Brain microvascular endothelial cell (primary cell): ENCODE measurements around the gene ZNF277.

Source experiments
- DNase-seq: peaks from one replicate; pipeline ENCODE4 v3.0.0-alpha.2; 2020
- H3K27ac ChIP-seq: fragments of 250-450 bp; sonication (Bioruptor Pico); 2 replicates; pipeline ENCODE4 v1.5.1; 2020; ENCODE audit warnings: mild to moderate bottlenecking, moderate library complexity
- H3K27me3 ChIP-seq: fragments of 250-450 bp; sonication (Bioruptor Pico); replicated peaks from 2 replicates; pipeline ENCODE4 v1.5.1; 2020; ENCODE audit warnings: mild to moderate bottlenecking
- H3K36me3 ChIP-seq: fragments of 250-450 bp; sonication (Bioruptor Pico); replicated peaks from 2 replicates; pipeline ENCODE4 v1.5.1; 2020; ENCODE audit warnings: mild to moderate bottlenecking
- H3K4me3 ChIP-seq: 2 replicates; pipeline ENCODE4 v1.5.1; 2011; ENCODE audit warnings: low read depth, mild to moderate bottlenecking, control low read depth, low read length, moderate library complexity
- CTCF ChIP-seq: IDR thresholded peaks from 2 replicates; pipeline ENCODE4 v1.5.1; 2011; ENCODE audit warnings: low read depth, mild to moderate bottlenecking, moderate library complexity, low read length, control low read depth, inconsistent platforms; ENCODE audit errors: missing control alignments
- in situ Hi-C: cut with HindIII; loops from 2 replicates; pipeline ENCODE4 v1.10.0; 2017; ENCODE audit warnings: low sequenced_read_pairs, low pct_ligation_motif_present

ZNF277 gene

GRCh38 chr7:112293416-112293815 is 86.9 kb downstream of the ZNF277 start:
- H3K36me3 ChIP-seq, result no peaks in the 10 kb centered on the region
- TF ChIP-seq CTCF, result no peak
- no peak for DNase-seq
- in situ Hi-C loops, result no loop called here
- no peak overlapping the region for H3K27ac ChIP-seq
- H3K4me3 ChIP-seq, result no peak overlapping the region
- no peaks in the 10 kb centered on the region for H3K27me3 ChIP-seq

- DNase-seq, result peak; percentile 5
- Histone ChIP-seq H3K4me3 (no peak overlapping the region), H3K27ac (no peak overlapping the region), H3K36me3 (no peaks in the 10 kb centered on the region), H3K27me3 (no peaks in the 10 kb centered on the region)
- TF ChIP-seq CTCF, result no peak
- in situ Hi-C loops, result no loop called here
Measured at GRCh38 chr7:112296432-112296831, 89.9 kb downstream of the ZNF277 start.

- in situ Hi-C loops, result no loop called here
- DNase-seq, result no peak
- Histone ChIP-seq H3K36me3 (no peaks in the 10 kb centered on the region), H3K27ac (no peak overlapping the region), H3K27me3 (no peaks in the 10 kb centered on the region), H3K4me3 (no peak overlapping the region)
- no peak for TF ChIP-seq CTCF
Measured at GRCh38 chr7:112297681-112298080, 91.2 kb downstream of the ZNF277 start.

- H3K27ac ChIP-seq, result no peak overlapping the region
- in situ Hi-C loops, result no loop called here
Measured at GRCh38 chr7:112298543-112299100, 92.1 kb downstream of the ZNF277 start.

GRCh38 chr7:112300072-112300471 is 93.6 kb downstream of the ZNF277 start:
- DNase-seq, result no peak
- Histone ChIP-seq H3K27ac (no peak overlapping the region), H3K36me3 (no peaks in the 10 kb centered on the region), H3K27me3 (no peaks in the 10 kb centered on the region), H3K4me3 (no peak overlapping the region)
- TF ChIP-seq CTCF, result no peak
- in situ Hi-C loops, result no loop called here

More at GRCh38 chr7:112298543-112299100, 92.1 kb downstream of the ZNF277 start:
- no peak for DNase-seq
- no peak for TF ChIP-seq CTCF
- Histone ChIP-seq H3K4me3 (no peak overlapping the region), H3K27me3 (no peaks in the 10 kb centered on the region), H3K36me3 (no peaks in the 10 kb centered on the region)

GRCh38 chr7:112300831-112301407 is 94.4 kb downstream of the ZNF277 start:
- in situ Hi-C loops, result no loop called here
- no peaks in the 10 kb centered on the region for H3K36me3 ChIP-seq
- H3K27ac ChIP-seq, result no peak overlapping the region
- no peak for TF ChIP-seq CTCF
- no peak overlapping the region for H3K4me3 ChIP-seq
- no peaks in the 10 kb centered on the region for H3K27me3 ChIP-seq
- DNase-seq, result no peak
